ENCODE data around the gene B3GNT2.

The B3GNT2 gene

GRCh38 chr2:62196278-62196901, 475 bp downstream of the B3GNT2 start (continued):
- TF ChIP-seq, protein P1, sequence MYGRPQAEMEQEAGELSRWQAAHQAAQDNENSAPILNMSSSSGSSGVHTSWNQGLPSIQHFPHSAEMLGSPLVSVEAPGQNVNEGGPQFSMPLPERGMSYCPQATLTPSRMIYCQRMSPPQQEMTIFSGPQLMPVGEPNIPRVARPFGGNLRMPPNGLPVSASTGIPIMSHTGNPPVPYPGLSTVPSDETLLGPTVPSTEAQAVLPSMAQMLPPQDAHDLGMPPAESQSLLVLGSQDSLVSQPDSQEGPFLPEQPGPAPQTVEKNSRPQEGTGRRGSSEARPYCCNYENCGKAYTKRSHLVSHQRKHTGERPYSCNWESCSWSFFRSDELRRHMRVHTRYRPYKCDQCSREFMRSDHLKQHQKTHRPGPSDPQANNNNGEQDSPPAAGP (tag by site-specific recombination; IDR thresholded peaks at IDR 0.05) = peak; percentile 60
- TF ChIP-seq SCRT2 (tag by site-specific recombination; IDR thresholded peaks at IDR 0.05) (peak; percentile 49; the same call in 1 of the 2 replicates), GLIS1 (tag by site-specific recombination; IDR thresholded peaks at IDR 0.05) (peak; percentile 16; the same call in 1 of the 2 replicates), ZNF335 (tag by site-specific recombination; conservative IDR thresholded peaks at IDR 0.05) (peak; percentile 86), PATZ1 (tag by site-specific recombination; IDR thresholded peaks at IDR 0.05) (peak; percentile 77), ZNF341 (tag by site-specific recombination; IDR thresholded peaks at IDR 0.05; ENCODE audit: low read depth) (peak; percentile 61), KLF16 (tag by site-specific recombination; IDR thresholded peaks at IDR 0.05) (peak; percentile 89), TCF7L2 (IDR thresholded peaks at IDR 0.05; ENCODE audit: borderline replicate concordance, low read depth, low read length) (no peak), ZNF24 (tag by site-specific recombination; IDR thresholded peaks at IDR 0.05) (peak; percentile 26; the same call in 1 of the 2 replicates), ZBTB17 (tag by site-specific recombination; IDR thresholded peaks at IDR 0.05) (peak; percentile 12; the same call in 1 of the 2 replicates), ZIC2 (tag by site-specific recombination; IDR thresholded peaks at IDR 0.05) (peak; percentile 61), ZNF280C (tag by site-specific recombination; IDR thresholded peaks at IDR 0.05) (no peak), ZNF133 (tag by site-specific recombination; IDR thresholded peaks at IDR 0.05) (no peak), KLF9 (tag by site-specific recombination; IDR thresholded peaks at IDR 0.05; ENCODE audit: low read depth) (0 out of 2 replicates have a peak, but pooled peaks have one; percentile 35), WT1 (tag by site-specific recombination; IDR thresholded peaks at IDR 0.05) (peak; percentile 27; the same call in 1 of the 2 replicates), EGR2 (tag by site-specific recombination; IDR thresholded peaks at IDR 0.05; ENCODE audit: low read depth) (peak; percentile 33; the same call in 1 of the 2 replicates)
- TF ChIP-seq, protein P2, sequence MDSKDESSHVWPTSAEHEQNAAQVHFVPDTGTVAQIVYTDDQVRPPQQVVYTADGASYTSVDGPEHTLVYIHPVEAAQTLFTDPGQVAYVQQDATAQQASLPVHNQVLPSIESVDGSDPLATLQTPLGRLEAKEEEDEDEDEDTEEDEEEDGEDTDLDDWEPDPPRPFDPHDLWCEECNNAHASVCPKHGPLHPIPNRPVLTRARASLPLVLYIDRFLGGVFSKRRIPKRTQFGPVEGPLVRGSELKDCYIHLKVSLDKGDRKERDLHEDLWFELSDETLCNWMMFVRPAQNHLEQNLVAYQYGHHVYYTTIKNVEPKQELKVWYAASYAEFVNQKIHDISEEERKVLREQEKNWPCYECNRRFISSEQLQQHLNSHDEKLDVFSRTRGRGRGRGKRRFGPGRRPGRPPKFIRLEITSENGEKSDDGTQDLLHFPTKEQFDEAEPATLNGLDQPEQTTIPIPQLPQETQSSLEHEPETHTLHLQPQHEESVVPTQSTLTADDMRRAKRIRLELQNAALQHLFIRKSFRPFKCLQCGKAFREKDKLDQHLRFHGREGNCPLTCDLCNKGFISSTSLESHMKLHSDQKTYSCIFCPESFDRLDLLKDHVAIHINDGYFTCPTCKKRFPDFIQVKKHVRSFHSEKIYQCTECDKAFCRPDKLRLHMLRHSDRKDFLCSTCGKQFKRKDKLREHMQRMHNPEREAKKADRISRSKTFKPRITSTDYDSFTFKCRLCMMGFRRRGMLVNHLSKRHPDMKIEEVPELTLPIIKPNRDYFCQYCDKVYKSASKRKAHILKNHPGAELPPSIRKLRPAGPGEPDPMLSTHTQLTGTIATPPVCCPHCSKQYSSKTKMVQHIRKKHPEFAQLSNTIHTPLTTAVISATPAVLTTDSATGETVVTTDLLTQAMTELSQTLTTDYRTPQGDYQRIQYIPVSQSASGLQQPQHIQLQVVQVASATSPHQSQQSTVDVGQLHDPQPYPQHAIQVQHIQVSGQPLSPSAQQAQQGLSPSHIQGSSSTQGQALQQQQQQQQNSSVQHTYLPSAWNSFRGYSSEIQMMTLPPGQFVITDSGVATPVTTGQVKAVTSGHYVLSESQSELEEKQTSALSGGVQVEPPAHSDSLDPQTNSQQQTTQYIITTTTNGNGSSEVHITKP (tag by site-specific recombination; IDR thresholded peaks at IDR 0.05) = peak; percentile 93
- TF ChIP-seq, protein P3, sequence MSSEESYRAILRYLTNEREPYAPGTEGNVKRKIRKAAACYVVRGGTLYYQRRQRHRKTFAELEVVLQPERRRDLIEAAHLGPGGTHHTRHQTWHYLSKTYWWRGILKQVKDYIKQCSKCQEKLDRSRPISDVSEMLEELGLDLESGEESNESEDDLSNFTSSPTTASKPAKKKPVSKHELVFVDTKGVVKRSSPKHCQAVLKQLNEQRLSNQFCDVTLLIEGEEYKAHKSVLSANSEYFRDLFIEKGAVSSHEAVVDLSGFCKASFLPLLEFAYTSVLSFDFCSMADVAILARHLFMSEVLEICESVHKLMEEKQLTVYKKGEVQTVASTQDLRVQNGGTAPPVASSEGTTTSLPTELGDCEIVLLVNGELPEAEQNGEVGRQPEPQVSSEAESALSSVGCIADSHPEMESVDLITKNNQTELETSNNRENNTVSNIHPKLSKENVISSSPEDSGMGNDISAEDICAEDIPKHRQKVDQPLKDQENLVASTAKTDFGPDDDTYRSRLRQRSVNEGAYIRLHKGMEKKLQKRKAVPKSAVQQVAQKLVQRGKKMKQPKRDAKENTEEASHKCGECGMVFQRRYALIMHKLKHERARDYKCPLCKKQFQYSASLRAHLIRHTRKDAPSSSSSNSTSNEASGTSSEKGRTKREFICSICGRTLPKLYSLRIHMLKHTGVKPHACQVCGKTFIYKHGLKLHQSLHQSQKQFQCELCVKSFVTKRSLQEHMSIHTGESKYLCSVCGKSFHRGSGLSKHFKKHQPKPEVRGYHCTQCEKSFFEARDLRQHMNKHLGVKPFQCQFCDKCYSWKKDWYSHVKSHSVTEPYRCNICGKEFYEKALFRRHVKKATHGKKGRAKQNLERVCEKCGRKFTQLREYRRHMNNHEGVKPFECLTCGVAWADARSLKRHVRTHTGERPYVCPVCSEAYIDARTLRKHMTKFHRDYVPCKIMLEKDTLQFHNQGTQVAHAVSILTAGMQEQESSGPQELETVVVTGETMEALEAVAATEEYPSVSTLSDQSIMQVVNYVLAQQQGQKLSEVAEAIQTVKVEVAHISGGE (tag by site-specific recombination; conservative IDR thresholded peaks at IDR 0.05; ENCODE audit: low read depth) = peak; percentile 89
